Testis (tissue), 3 donors: ENCODE measurements around the gene ANKS1B. TPM values are rescaled to one million over a fixed set of nuclear protein-coding genes. Genes with fewer than 3 reads are reported as not detected.

ENCODE experiments used
- DNase-seq: peaks from one replicate; pipeline ENCODE4 v3.0.0-alpha.2; 2019
- H3K27ac ChIP-seq, 2 donors: fragments of 200-600 bp; sonication (generic); one replicate each; pipeline ENCODE4 v1.5.1; 2019
- H3K27me3 ChIP-seq: fragments of 200-600 bp; sonication (generic); one replicate; pipeline ENCODE4 v1.5.1; 2019
- H3K36me3 ChIP-seq: fragments of 200-600 bp; sonication (generic); one replicate; pipeline ENCODE4 v1.5.1; 2017; ENCODE audit warnings: low read depth; ENCODE audit errors: missing control alignments
- H3K4me1 ChIP-seq: fragments of 200-600 bp; sonication (generic); one replicate; pipeline ENCODE4 v1.5.1; 2019
- H3K4me3 ChIP-seq, 2 donors: fragments of 200-600 bp; sonication (generic); one replicate each; pipeline ENCODE4 v1.5.1; 2017 to 2019
- H3K9me3 ChIP-seq: fragments of 200-600 bp; sonication (generic); one replicate; pipeline ENCODE4 v1.5.1; 2017
- CTCF ChIP-seq, 3 experiments: fragments of 450-650 bp in 2 of 3; fragments of 200-600 bp in 1 of 3; sonication (generic) in 1 of 3; IDR thresholded peaks; one replicate each; pipeline ENCODE4 v1.5.1; 2016 to 2019; ENCODE audit warnings: antibody characterized with exemption in 3 of 3, mild to moderate bottlenecking in 2 of 3, moderate library complexity in 1 of 3
- POLR2A ChIP-seq: fragments of 450-650 bp; IDR thresholded peaks from one replicate; pipeline ENCODE4 v1.6.1; 2017; ENCODE audit warnings: antibody characterized with exemption, mild to moderate bottlenecking, moderate library complexity
- WGBS, 2 donors: methylation state at CpG; one replicate each; pipeline ENCODE4 v1.1.5; 2018; 5-methylcytosine and 5-hydroxymethylcytosine counted together
- intact Hi-C: fragments of 100-400 bp; cut with DNase I; formaldehyde crosslinking; loops from one replicate; pipeline ENCODE4 v1.15.1; 2023; ENCODE audit warnings: low total_unique reads
- polyA plus RNA-seq: library from polyadenylated mRNA; stranded (reverse); fragments of 350-450 nt; fragmentation: Illumina TruSeq; extraction: RNeasy Lipid Tissue Mini Kit (QIAGEN cat#74804); gene quantifications from one replicate; pipeline ENCODE4 v1.2.3, GENCODE V29; 2014; ENCODE audit warnings: low read depth, low replicate concordance; ENCODE audit not compliant: insufficient read depth
- total RNA-seq, 2 donors: library from RNA; depleted of rRNA; stranded (reverse); fragments of >200 nt; gene quantifications; one replicate each; pipeline ENCODE4 v1.2.3, GENCODE V29; 2016

The ANKS1B gene
- total and polyA plus RNA-seq, 3 donors from 2014 or later: 26.8 to 58.2 (median 30.9) TPM

DNA sequence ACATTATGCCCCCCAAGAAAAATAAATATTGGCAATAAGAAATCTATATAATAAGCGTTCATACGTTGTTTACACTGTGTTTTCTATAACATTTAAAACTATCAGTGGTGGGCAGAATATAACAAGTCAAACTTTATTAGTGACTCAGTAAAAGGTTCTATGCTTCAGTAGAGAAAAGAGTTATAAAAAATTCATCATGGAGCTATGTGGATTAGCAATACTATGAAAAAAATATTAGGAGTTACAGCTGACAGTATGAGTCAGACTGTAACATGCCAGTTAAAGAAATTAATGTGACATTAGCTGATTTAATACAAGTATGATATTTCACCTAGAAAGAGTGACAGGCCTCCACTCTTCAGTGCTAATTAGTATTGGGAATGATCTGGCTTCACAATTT lies 462.3 kb downstream of the ANKS1B start:
- TF ChIP-seq CTCF (IDR thresholded peaks at IDR 0.05) (no peak), POLR2A (no peak)
- Histone ChIP-seq H3K36me3 (no peaks in the 10 kb centered on the region), H3K27ac (no peak overlapping the region), H3K9me3 (no peaks in the 10 kb centered on the region), H3K4me3 (no peak overlapping the region), H3K27me3 (no peaks in the 10 kb centered on the region), H3K4me1 (no peaks in the 10 kb centered on the region)
- intact Hi-C loops: no loop called here
- no peak for DNase-seq
- 41 to 75% methylated on average over 2 of the region's 2 CpGs for WGBS, 2 donors

DNA sequence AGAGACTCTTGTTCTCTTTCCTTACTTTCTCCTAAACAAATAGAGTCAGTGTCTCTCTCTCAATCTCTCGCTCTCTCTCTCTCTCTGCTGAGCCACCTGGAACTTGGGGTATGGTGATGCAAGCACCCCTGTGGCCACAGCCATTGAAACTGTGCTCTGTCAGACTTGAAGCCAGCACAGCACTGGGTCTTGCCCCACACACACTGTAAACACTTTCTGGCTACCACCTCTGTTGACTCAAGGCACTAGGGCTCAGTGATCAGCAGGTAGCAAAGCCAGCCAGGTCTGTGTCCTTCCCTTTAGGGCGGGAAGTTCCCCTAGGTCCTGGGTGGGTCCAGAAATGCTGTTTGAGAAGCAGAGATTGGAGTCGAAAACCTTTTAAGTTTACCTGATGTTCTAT lies 463.1 kb downstream of the ANKS1B start:
- Histone ChIP-seq H3K36me3 (no peaks in the 10 kb centered on the region), H3K4me3 (no peak overlapping the region), H3K9me3 (no peaks in the 10 kb centered on the region), H3K27me3 (no peaks in the 10 kb centered on the region), H3K4me1 (no peaks in the 10 kb centered on the region), H3K27ac (no peak overlapping the region)
- WGBS, 2 donors: 82 to 89% methylated on average over 3 of the region's 3 CpGs
- TF ChIP-seq CTCF (IDR thresholded peaks at IDR 0.05) (no peak), POLR2A (no peak)
- intact Hi-C loops: no loop called here
- DNase-seq: no peak

DNA sequence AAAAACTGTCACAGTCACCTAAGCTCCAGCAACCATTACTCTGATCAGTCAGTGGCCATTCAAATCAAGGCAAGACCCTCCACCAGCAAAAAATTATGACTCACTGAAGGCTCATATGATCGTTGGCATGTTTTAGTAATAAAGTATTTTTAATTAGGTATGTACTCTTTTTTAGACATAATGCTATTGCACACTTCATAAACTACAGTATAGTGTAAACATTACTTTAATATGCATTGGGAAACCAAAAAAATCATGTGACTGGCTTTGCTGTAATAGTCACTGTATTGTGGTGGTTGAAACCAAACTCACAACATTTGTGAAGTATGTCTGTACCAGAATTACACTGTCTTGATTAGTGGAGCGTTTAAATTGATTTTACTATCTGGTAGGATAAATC lies 471.7 kb downstream of the ANKS1B start:
- no peaks in the 10 kb centered on the region for H3K9me3 ChIP-seq
- no peak for DNase-seq
- 82 to 85% methylated on average over 2 of the region's 2 CpGs for WGBS, 2 donors
- no peak overlapping the region for H3K4me3 ChIP-seq
- TF ChIP-seq POLR2A (no peak), CTCF (IDR thresholded peaks at IDR 0.05) (no peak)
- intact Hi-C loops: no loop called here
- no peaks in the 10 kb centered on the region for H3K4me1 ChIP-seq
- no peak overlapping the region for H3K27ac ChIP-seq
- H3K27me3 ChIP-seq: no peaks in the 10 kb centered on the region
- no peaks in the 10 kb centered on the region for H3K36me3 ChIP-seq

- intact Hi-C loops: no loop called here
- Histone ChIP-seq H3K36me3 (no peaks in the 10 kb centered on the region), H3K27ac (no peak overlapping the region), H3K27me3 (no peaks in the 10 kb centered on the region), H3K4me1 (no peaks in the 10 kb centered on the region), H3K4me3 (no peak overlapping the region), H3K9me3 (no peaks in the 10 kb centered on the region)
- no peak for TF ChIP-seq CTCF (IDR thresholded peaks at IDR 0.05)
- TF ChIP-seq POLR2A: no peak
- WGBS, 2 donors: 81 to 93% methylated on average over 3 of the region's 3 CpGs
- no peak for DNase-seq
Measured at GRCh38 chr12:99505805-99506204, 478.9 kb downstream of the ANKS1B start.

DNA sequence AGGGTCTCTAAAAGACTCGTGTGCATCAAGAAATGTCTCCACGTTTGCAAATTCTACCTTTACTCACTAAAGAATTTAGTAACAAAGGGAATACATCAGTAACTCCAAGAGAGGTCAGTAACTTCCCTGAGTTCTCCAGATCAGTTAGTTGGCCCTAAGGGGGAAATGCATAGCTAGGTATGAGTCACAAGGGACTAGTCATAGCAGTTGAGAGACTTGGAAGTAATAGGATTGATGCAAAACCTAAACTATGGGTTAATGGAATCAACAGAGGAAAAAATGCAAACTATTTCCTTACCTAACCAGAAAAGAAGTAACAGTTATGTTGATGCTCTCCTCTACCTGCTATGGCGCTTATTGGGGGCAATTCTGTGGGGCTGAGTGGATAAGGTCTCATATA lies 486.0 kb downstream of the ANKS1B start:
- no peaks in the 10 kb centered on the region for H3K27me3 ChIP-seq
- H3K27ac ChIP-seq: no peak overlapping the region
- intact Hi-C loops: no loop called here
- TF ChIP-seq CTCF (IDR thresholded peaks at IDR 0.05) (no peak), POLR2A (no peak)
- WGBS, 2 donors: 79 to 93% methylated on average over 3 of the region's 3 CpGs
- no peak for DNase-seq
- H3K36me3 ChIP-seq: no peaks in the 10 kb centered on the region
- H3K9me3 ChIP-seq: no peaks in the 10 kb centered on the region
- H3K4me3 ChIP-seq: no peak overlapping the region
- no peaks in the 10 kb centered on the region for H3K4me1 ChIP-seq
